ENCODE results near the gene RASSF8.

GRCh38 chr12:26058308-26058707, 99.8 kb downstream of the RASSF8 start:
- TF ChIP-seq CTCF (conservative IDR thresholded peaks at IDR 0.05) (no peak), EZH2 (IDR thresholded peaks at IDR 0.05; ENCODE audit: low read depth) (no peak)

Data from PC-9 (cell line).